ENCODE measurements around the gene NOS3. TPM values are rescaled to one million over a fixed set of nuclear protein-coding genes. Genes with fewer than 3 reads are reported as not detected.

Gene NOS3
- total and polyA plus RNA-seq, 2 experiments from 2014 or later = 0.32 to 0.83 TPM

DNA sequence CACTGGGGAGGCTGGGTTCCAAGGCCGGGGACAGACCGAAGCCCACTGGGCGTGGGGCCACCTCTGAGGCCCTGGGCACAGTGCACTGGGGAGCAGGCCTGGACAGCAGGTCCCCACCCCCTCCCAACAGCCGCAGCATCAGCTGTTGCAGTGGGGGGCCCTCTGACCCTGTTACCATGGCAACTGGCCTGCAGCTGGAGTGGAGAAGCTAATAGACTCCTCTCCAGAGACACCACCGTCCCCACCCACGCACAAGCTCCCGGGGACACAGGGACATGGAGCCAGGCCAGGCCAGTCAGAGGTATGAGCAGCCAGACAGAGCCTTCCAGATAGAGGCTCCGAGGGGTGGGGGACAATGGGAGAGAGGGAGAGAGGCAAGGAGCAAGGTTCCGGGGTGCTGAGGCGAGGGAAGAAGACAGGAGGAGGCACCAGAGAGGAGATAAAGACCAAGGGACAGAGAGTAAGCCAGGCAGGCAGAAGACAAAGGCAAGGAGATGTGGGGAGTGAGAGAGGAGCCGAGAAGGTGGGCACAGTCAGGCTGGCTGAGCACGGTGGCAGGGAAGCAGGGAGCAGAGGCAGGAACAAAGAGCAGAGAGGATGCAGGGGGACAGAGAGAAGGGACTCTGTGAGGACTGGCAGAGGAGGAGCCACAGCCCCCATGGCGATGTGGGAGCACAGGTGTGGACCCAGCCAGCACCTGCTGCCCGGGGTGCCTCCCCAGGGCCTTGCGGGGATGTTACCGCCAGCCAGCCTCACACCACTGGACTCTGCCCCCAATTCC is 19.4 kb upstream of the NOS3 start:
- no peak for DNase-seq
- Histone ChIP-seq H3K4me1 (ENCODE audit: insufficient read depth) (no peaks in the 10 kb centered on the region), H3K27me3 (replicated peaks; ENCODE audit: insufficient read depth) (peaks cover 65% of the 10 kb centered on the region), H3K36me3 (ENCODE audit: low read depth) (no peaks in the 10 kb centered on the region), H3K9me3 (ENCODE audit: low read depth) (no peaks in the 10 kb centered on the region), H3K27ac (no peak overlapping the region), H3K9me2 (ENCODE audit: insufficient read depth) (no peaks in the 10 kb centered on the region), H3F3A (ENCODE audit: insufficient read depth) (no peaks in the 10 kb centered on the region), H3K79me2 (ENCODE audit: insufficient read depth) (no peaks in the 10 kb centered on the region), H3K9ac (no peak overlapping the region), H3K4me3 (no peak overlapping the region), H2AFZ (no peak overlapping the region), H4K20me1 (ENCODE audit: insufficient read depth) (no peaks in the 10 kb centered on the region), H3K4me2 (ENCODE audit: unreplicated experiment) (no peak overlapping the region)
- TF ChIP-seq EZH2phosphoT487 (IDR thresholded peaks at IDR 0.05; ENCODE audit: insufficient read depth, low read depth) = no peak
- TF ChIP-seq EZH2 (IDR thresholded peaks at IDR 0.05; ENCODE audit: insufficient read depth, poor library complexity, severe bottlenecking) = no peak
- in situ Hi-C loops (cut with MboI) = no loop called here
- 39 to 52% methylated on average over 15 to 16 of the region's 16 CpGs for WGBS, 2 experiments (ENCODE audit: low coverage in 1 of 2, low lambda C conversion rate in 2 of 2, missing lambda C conversion rate in 2 of 2)

DNA sequence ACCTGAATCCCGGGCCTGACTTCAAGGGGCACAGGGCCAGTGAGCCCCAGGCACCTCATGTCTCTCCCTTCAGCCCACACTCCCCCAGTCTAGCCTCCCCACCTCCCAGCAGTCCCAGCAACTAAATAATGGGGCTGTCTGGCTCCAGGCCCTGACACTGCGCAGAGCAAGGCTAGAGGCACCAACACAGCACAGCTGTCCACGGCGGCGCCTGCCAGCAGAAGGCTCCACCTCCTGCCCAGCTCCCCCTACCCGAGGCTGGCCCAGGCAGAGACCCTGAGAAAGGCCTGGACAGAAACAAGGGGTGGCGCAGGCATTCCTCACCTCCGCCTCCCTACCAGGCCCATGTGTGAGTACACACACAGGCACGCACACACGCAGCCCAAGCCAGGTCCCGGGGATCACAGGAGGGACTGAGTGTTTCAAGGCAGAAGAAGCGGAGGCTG is 18.8 kb upstream of the NOS3 start:
- Histone ChIP-seq H3K36me3 (ENCODE audit: low read depth) (no peaks in the 10 kb centered on the region), H3K4me3 (no peak overlapping the region), H3F3A (ENCODE audit: insufficient read depth) (no peaks in the 10 kb centered on the region), H3K4me1 (ENCODE audit: insufficient read depth) (no peaks in the 10 kb centered on the region), H3K27ac (no peak overlapping the region), H4K20me1 (ENCODE audit: insufficient read depth) (no peaks in the 10 kb centered on the region), H3K79me2 (ENCODE audit: insufficient read depth) (no peaks in the 10 kb centered on the region), H3K27me3 (replicated peaks; ENCODE audit: insufficient read depth) (peaks cover 64% of the 10 kb centered on the region), H3K4me2 (ENCODE audit: unreplicated experiment) (no peak overlapping the region), H2AFZ (no peak overlapping the region), H3K9ac (no peak overlapping the region), H3K9me3 (ENCODE audit: low read depth) (no peaks in the 10 kb centered on the region), H3K9me2 (ENCODE audit: insufficient read depth) (no peaks in the 10 kb centered on the region)
- no peak for DNase-seq
- TF ChIP-seq EZH2phosphoT487 (IDR thresholded peaks at IDR 0.05; ENCODE audit: insufficient read depth, low read depth) (no peak), EZH2 (IDR thresholded peaks at IDR 0.05; ENCODE audit: insufficient read depth, poor library complexity, severe bottlenecking) (no peak)
- WGBS, 2 experiments (ENCODE audit: low coverage in 1 of 2, low lambda C conversion rate in 2 of 2, missing lambda C conversion rate in 2 of 2) = 50 to 54% methylated on average over 12 of the region's 12 CpGs
- in situ Hi-C loops (cut with MboI) = no loop called here

DNA sequence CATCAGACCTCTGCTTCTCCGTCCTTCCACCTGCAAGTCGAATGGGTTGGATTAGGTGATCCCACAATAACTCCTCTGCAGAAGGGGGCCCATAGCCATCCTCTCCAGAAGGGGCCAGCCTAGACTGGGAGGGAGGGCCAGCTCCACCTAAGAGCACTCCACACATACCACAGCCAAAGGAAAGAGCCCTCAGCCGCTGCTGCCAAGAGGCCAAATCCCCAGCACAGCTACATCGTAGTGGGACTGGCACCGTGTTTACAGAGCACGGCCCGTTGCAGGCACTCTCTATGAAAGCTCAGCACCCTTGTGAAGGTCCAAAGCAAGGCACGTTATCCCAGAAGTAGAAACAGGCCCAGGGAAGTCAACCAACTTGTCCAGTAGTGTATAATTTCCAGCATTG is 18.1 kb upstream of the NOS3 start:
- Histone ChIP-seq H3K27ac (no peak overlapping the region), H3K79me2 (ENCODE audit: insufficient read depth) (no peaks in the 10 kb centered on the region), H3K4me3 (no peak overlapping the region), H3K27me3 (replicated peaks; ENCODE audit: insufficient read depth) (peaks cover 61% of the 10 kb centered on the region), H3F3A (ENCODE audit: insufficient read depth) (no peaks in the 10 kb centered on the region), H3K9me3 (ENCODE audit: low read depth) (no peaks in the 10 kb centered on the region), H3K4me2 (ENCODE audit: unreplicated experiment) (no peak overlapping the region), H3K9me2 (ENCODE audit: insufficient read depth) (no peaks in the 10 kb centered on the region), H3K36me3 (ENCODE audit: low read depth) (no peaks in the 10 kb centered on the region), H3K4me1 (ENCODE audit: insufficient read depth) (no peaks in the 10 kb centered on the region), H2AFZ (no peak overlapping the region), H3K9ac (no peak overlapping the region), H4K20me1 (ENCODE audit: insufficient read depth) (no peaks in the 10 kb centered on the region)
- no peak for DNase-seq
- TF ChIP-seq EZH2 (IDR thresholded peaks at IDR 0.05; ENCODE audit: insufficient read depth, poor library complexity, severe bottlenecking) = no peak
- no peak for TF ChIP-seq EZH2phosphoT487 (IDR thresholded peaks at IDR 0.05; ENCODE audit: insufficient read depth, low read depth)
- in situ Hi-C loops (cut with MboI) = no loop called here
- 43 to 44% methylated on average over 8 of the region's 8 CpGs for WGBS, 2 experiments (ENCODE audit: low coverage in 1 of 2, low lambda C conversion rate in 2 of 2, missing lambda C conversion rate in 2 of 2)

DNA sequence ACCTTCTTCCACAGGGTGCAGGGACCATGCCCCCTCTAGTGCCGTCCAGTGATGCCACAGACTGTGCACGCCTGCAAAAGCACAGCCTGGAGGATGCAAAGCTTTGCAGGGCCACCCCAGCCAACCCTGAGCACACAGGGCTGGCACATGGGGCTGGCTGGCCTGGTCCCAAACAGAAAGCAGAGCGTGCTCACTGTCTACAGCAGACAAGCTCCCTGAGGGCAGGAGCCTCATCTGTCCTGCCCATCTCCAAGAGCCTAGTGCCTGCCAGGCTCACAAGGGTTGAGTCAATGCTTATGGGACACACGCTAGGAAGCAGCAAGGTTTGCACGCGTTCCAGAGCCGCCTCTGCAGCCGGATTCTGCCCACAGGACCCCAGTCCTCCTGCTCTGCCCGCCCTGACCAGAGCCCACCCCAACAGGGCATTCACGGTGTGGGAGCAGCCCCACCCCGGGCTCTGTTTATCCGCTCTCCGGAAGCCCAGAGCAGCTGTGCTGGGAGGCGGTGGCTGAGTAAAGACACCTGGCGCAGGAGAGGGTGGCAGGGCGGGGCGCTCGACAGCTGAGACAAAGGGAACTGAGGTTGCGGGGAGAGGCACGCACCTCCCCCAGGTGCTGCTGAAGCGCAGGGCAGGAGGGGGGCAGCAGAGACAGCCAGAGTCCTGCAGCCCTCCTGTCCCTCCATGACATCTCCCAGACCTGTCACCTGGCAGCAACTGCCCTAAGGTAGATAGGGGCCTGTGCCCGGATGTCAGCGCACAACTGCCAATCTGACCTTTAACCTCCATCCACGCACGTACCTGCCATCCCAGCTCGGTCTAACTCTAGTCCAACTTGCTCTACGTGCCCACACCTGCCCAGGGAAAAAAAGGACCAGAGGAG is 17.0 kb upstream of the NOS3 start:
- in situ Hi-C loops (cut with MboI) = no loop called here
- Histone ChIP-seq H3K9me2 (ENCODE audit: insufficient read depth) (no peaks in the 10 kb centered on the region), H3K9ac (no peak overlapping the region), H2AFZ (no peak overlapping the region), H3K9me3 (ENCODE audit: low read depth) (no peaks in the 10 kb centered on the region), H3K27ac (no peak overlapping the region), H3K79me2 (ENCODE audit: insufficient read depth) (no peaks in the 10 kb centered on the region), H3K4me2 (ENCODE audit: unreplicated experiment) (no peak overlapping the region), H4K20me1 (ENCODE audit: insufficient read depth) (no peaks in the 10 kb centered on the region), H3K4me3 (no peak overlapping the region), H3F3A (ENCODE audit: insufficient read depth) (no peaks in the 10 kb centered on the region), H3K36me3 (ENCODE audit: low read depth) (no peaks in the 10 kb centered on the region), H3K4me1 (ENCODE audit: insufficient read depth) (no peaks in the 10 kb centered on the region), H3K27me3 (replicated peaks; ENCODE audit: insufficient read depth) (peaks cover 51% of the 10 kb centered on the region)
- DNase-seq = no peak
- TF ChIP-seq EZH2 (IDR thresholded peaks at IDR 0.05; ENCODE audit: insufficient read depth, poor library complexity, severe bottlenecking) = no peak
- no peak for TF ChIP-seq EZH2phosphoT487 (IDR thresholded peaks at IDR 0.05; ENCODE audit: insufficient read depth, low read depth)
- WGBS, 2 experiments (ENCODE audit: low coverage in 1 of 2, low lambda C conversion rate in 2 of 2, missing lambda C conversion rate in 2 of 2) = 44 to 45% methylated on average over 26 to 27 of the region's 27 CpGs

Measured in GM23248 (cell line).